PC-3 (cell line): ENCODE data around the gene BCAR3. TPM values are rescaled to one million over a fixed set of nuclear protein-coding genes. Genes with fewer than 3 reads are reported as not detected.

Experiments
- ATAC-seq: fragments of 200-7000 bp; cut with Tn5 transposase; 2 replicates; pipeline ENCODE4 v1.9.1; 2020; ENCODE audit warnings: mild to moderate bottlenecking, moderate library complexity
- BruUV-seq: library from RNA; stranded (reverse); fragments of 400-500 nt; replicated peaks from 2 replicates; lab custom pipeline; 2021; lab: Mats Ljungman, UMichigan
- CTCF ChIA-PET: fragments of 300-600 bp; sonication (Branson Sonifier 250); formaldehyde crosslinking; loops from one replicate; lab custom pipeline; 2022; ENCODE audit warnings: antibody characterized with exemption; lab: Charles Lee
- POLR2A ChIA-PET: fragments of 300-600 bp; sonication (Branson Sonifier 250); formaldehyde crosslinking; loops from one replicate; lab custom pipeline; 2022; ENCODE audit warnings: antibody characterized with exemption; ENCODE audit not compliant: unreplicated experiment; lab: Charles Lee
- DNase-seq: peaks from one replicate; pipeline ENCODE4 v3.0.0-alpha.2; 2015
- H2AFZ ChIP-seq: fragments of 300-600 bp; sonication (generic); 2 replicates; pipeline ENCODE4 v1.6.0; 2016; ENCODE audit warnings: antibody characterized with exemption, low read length
- H3F3A ChIP-seq: fragments of 300-600 bp; sonication (generic); one replicate; pipeline ENCODE4 v1.6.0; 2017; ENCODE audit warnings: antibody characterized with exemption, low read length, control low read depth, mild to moderate bottlenecking; ENCODE audit not compliant: unreplicated experiment
- H3K27ac ChIP-seq: fragments of 300-600 bp; sonication (generic); 2 replicates; pipeline ENCODE4 v1.5.1; 2016; ENCODE audit warnings: mild to moderate bottlenecking, low read length
- H3K27me3 ChIP-seq: fragments of 300-600 bp; sonication (generic); 2 replicates; pipeline ENCODE4 v1.6.1; 2016; ENCODE audit warnings: low read length, mixed read lengths
- H3K36me3 ChIP-seq: fragments of 300-600 bp; sonication (generic); 2 replicates; pipeline ENCODE4 v1.6.1; 2016; ENCODE audit warnings: low read depth, mixed run types, low read length, mixed read lengths
- H3K4me1 ChIP-seq: fragments of 300-600 bp; sonication (generic); 2 replicates; pipeline ENCODE4 v1.5.1; 2016; ENCODE audit warnings: low read length; ENCODE audit not compliant: insufficient read depth
- H3K4me2 ChIP-seq: fragments of 300-600 bp; sonication (generic); 2 replicates; pipeline ENCODE4 v1.6.0; 2016; ENCODE audit warnings: low read length
- H3K4me3 ChIP-seq: fragments of 300-600 bp; sonication (generic); 2 replicates; pipeline ENCODE4 v1.5.1; 2016; ENCODE audit warnings: mild to moderate bottlenecking, low read length, mixed read lengths
- H3K79me2 ChIP-seq: fragments of 300-600 bp; sonication (generic); 2 replicates; pipeline ENCODE4 v1.6.1; 2017; ENCODE audit warnings: low read length, mixed read lengths
- H3K9ac ChIP-seq: fragments of 300-600 bp; sonication (generic); 2 replicates; pipeline ENCODE4 v1.6.0; 2016; ENCODE audit warnings: mild to moderate bottlenecking, low read length
- H3K9me2 ChIP-seq: fragments of 300-600 bp; sonication (generic); replicated peaks from 2 replicates; pipeline ENCODE4 v1.6.1; 2016; ENCODE audit warnings: mixed run types, low read length, mixed read lengths
- H3K9me3 ChIP-seq: fragments of 300-600 bp; sonication (generic); 2 replicates; pipeline ENCODE4 v1.6.1; 2016; ENCODE audit warnings: low read length, mixed read lengths
- H4K20me1 ChIP-seq: fragments of 300-600 bp; sonication (generic); 2 replicates; pipeline ENCODE4 v1.6.1; 2016; ENCODE audit warnings: low read length, mixed read lengths
- CTCF ChIP-seq: fragments of 300-600 bp; sonication (generic); conservative IDR thresholded peaks from 2 replicates; pipeline ENCODE4 v1.5.1; 2017; ENCODE audit warnings: antibody characterized with exemption, low read depth, mild to moderate bottlenecking, low read length
- EZH2 ChIP-seq: fragments of 300-600 bp; sonication (generic); IDR thresholded peaks from one replicate; pipeline ENCODE4 v1.6.1; 2017; ENCODE audit warnings: antibody characterized with exemption, mild to moderate bottlenecking, low read length; ENCODE audit not compliant: unreplicated experiment
- EZH2phosphoT487 ChIP-seq: fragments of 300-600 bp; sonication (generic); IDR thresholded peaks from 2 replicates; pipeline ENCODE4 v1.6.1; 2018; ENCODE audit warnings: mild to moderate bottlenecking, antibody characterized with exemption, low read length, borderline replicate concordance
- intact Hi-C: fragments of 100-400 bp; cut with micrococcal nuclease; formaldehyde crosslinking; loops from 2 replicates; pipeline ENCODE4 v1.9.0; 2023
- total RNA-seq: library from RNA; depleted of rRNA; stranded (reverse); fragments of >200 nt; gene quantifications from 2 replicates; pipeline ENCODE4 v1.2.3, GENCODE V29; 2014

The BCAR3 gene
- total RNA-seq, 1 experiment from 2014 or later = 171 TPM

GRCh38 chr1:93521618-93522017 lies 160.0 kb downstream of the BCAR3 start:
- peaks cover 11% of the 10 kb centered on the region; the same call in 1 of the 2 replicates for H4K20me1 ChIP-seq
- no TSS peak for BruUV-seq
- no peak overlapping the region for H3K27ac ChIP-seq
- H3K36me3 ChIP-seq = no peaks in the 10 kb centered on the region
- H3K79me2 ChIP-seq = peaks cover 9% of the 10 kb centered on the region; the same call in 1 of the 2 replicates
- H3K4me3 ChIP-seq = no peak overlapping the region
- no peaks in the 10 kb centered on the region for H3K27me3 ChIP-seq
- no peak overlapping the region for H3K9ac ChIP-seq
- ATAC-seq (no peak), DNase-seq (no peak)
- H3F3A ChIP-seq = peaks cover 14% of the 10 kb centered on the region
- H3K9me3 ChIP-seq = no peaks in the 10 kb centered on the region
- TF ChIP-seq EZH2 (no peak), CTCF (no peak), EZH2phosphoT487 (no peak)
- ChIA-PET CTCF (no interaction called here), POLR2A (no interaction called here)
- intact Hi-C loops = no loop called here
- peaks cover 26% of the 10 kb centered on the region for H3K4me1 ChIP-seq
- no peaks in the 10 kb centered on the region for H3K9me2 ChIP-seq
- H2AFZ ChIP-seq = no peak overlapping the region
- no peak overlapping the region for H3K4me2 ChIP-seq

GRCh38 chr1:93519199-93519829 lies 162.3 kb downstream of the BCAR3 start:
- DNase-seq (peak; percentile 91), ATAC-seq (peak; percentile 86)
- ChIA-PET CTCF (interaction anchor here (1.0 kb wide), 1 partner anchor 214 kb away, joined by 3 read pairs; no protein-coding TSS in a partner anchor), POLR2A (no interaction called here)
- Histone ChIP-seq H3K27ac (peak overlapping the region; percentile 68), H3F3A (peaks cover 14% of the 10 kb centered on the region), H3K4me3 (no peak overlapping the region), H3K9me2 (no peaks in the 10 kb centered on the region), H2AFZ (no peak overlapping the region), H3K9ac (no peak overlapping the region), H3K36me3 (no peaks in the 10 kb centered on the region), H3K4me1 (peaks cover 26% of the 10 kb centered on the region), H3K4me2 (peak overlapping the region; percentile 42), H3K27me3 (no peaks in the 10 kb centered on the region), H4K20me1 (peaks cover 11% of the 10 kb centered on the region; the same call in 1 of the 2 replicates), H3K9me3 (no peaks in the 10 kb centered on the region), H3K79me2 (peaks cover 9% of the 10 kb centered on the region; the same call in 1 of the 2 replicates)
- no TSS peak for BruUV-seq
- TF ChIP-seq CTCF (no peak), EZH2phosphoT487 (no peak), EZH2 (no peak)
- intact Hi-C loops = no loop called here

- H3K27ac ChIP-seq = peak overlapping the region; percentile 68
- DNase-seq (no peak), ATAC-seq (no peak; the same call in 1 of the 2 replicates)
- peaks cover 11% of the 10 kb centered on the region; the same call in 1 of the 2 replicates for H4K20me1 ChIP-seq
- no peak overlapping the region for H3K4me3 ChIP-seq
- no peak for TF ChIP-seq CTCF
- no peak for TF ChIP-seq EZH2phosphoT487
- no peak for TF ChIP-seq EZH2
- H3K36me3 ChIP-seq = no peaks in the 10 kb centered on the region
- H3K79me2 ChIP-seq = peaks cover 9% of the 10 kb centered on the region; the same call in 1 of the 2 replicates
- peaks cover 14% of the 10 kb centered on the region for H3F3A ChIP-seq
- no peak overlapping the region for H3K9ac ChIP-seq
- no peak overlapping the region for H2AFZ ChIP-seq
- intact Hi-C loops = no loop called here
- CTCF ChIA-PET = interaction anchor here (1.0 kb wide), 1 partner anchor 214 kb away, joined by 3 read pairs; no protein-coding TSS in a partner anchor
- no peaks in the 10 kb centered on the region for H3K27me3 ChIP-seq
- H3K9me3 ChIP-seq = no peaks in the 10 kb centered on the region
- POLR2A ChIA-PET = no interaction called here
- H3K4me1 ChIP-seq = peaks cover 26% of the 10 kb centered on the region
- H3K4me2 ChIP-seq = peak overlapping the region; percentile 42
- no peaks in the 10 kb centered on the region for H3K9me2 ChIP-seq
- no TSS peak for BruUV-seq
These were observed 163.1 kb downstream of the BCAR3 start for GRCh38 chr1:93518516-93518915.
